Panc1 (cell line): Measurements from ENCODE around the gene RABGAP1.

Experiments
- POLR2AphosphoS5 ChIP-seq: IDR thresholded peaks from 2 replicates; pipeline ENCODE4 v1.6.1; 2012; ENCODE audit warnings: mild to moderate bottlenecking, low read depth, low read length, moderate library complexity
- REST ChIP-seq, 2 experiments: IDR thresholded peaks; 2 replicates each; pipeline ENCODE4 v1.6.1; 2011 to 2012; ENCODE audit warnings: low read depth in 2 of 2, control low read depth in 1 of 2, low read length in 1 of 2, mild to moderate bottlenecking in 1 of 2, moderate library complexity in 1 of 2; ENCODE audit not compliant: insufficient read depth in 1 of 2
- SIN3A ChIP-seq: IDR thresholded peaks from 2 replicates; pipeline ENCODE4 v1.6.1; 2012; ENCODE audit warnings: low read depth, mild to moderate bottlenecking, low read length, moderate library complexity, borderline replicate concordance; ENCODE audit not compliant: insufficient read depth
- TCF7L2 ChIP-seq: IDR thresholded peaks from 2 replicates; pipeline ENCODE4 v1.6.1; 2011; ENCODE audit warnings: mild to moderate bottlenecking, low read depth, low read length, inconsistent platforms
- TF ChIP-seq, protein P1 (sequence below): fragments of 450-650 bp; IDR thresholded peaks from 2 replicates; pipeline ENCODE4 v1.5.1; 2017; ENCODE audit warnings: mild to moderate bottlenecking

DNA sequence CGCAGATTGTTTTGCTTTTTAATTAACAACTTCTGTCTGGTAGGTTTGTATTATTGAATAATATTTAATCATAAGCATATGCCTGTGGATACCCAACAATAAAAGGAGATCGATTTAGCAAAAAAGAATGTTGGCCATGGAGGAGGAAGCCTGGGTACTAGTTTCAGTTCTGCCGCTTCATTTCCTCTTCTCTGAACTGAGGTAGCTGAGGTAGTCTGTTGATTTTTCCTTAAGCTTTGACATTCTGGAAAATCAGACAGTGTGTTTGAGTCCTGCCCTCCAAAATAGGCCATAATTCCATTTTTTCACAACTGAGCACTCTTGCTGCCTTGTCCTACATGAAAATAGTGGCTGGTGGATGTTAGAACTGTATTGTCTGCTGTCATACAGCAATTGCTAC lies 86.7 kb downstream of the RABGAP1 start:
- TF ChIP-seq, protein P1, sequence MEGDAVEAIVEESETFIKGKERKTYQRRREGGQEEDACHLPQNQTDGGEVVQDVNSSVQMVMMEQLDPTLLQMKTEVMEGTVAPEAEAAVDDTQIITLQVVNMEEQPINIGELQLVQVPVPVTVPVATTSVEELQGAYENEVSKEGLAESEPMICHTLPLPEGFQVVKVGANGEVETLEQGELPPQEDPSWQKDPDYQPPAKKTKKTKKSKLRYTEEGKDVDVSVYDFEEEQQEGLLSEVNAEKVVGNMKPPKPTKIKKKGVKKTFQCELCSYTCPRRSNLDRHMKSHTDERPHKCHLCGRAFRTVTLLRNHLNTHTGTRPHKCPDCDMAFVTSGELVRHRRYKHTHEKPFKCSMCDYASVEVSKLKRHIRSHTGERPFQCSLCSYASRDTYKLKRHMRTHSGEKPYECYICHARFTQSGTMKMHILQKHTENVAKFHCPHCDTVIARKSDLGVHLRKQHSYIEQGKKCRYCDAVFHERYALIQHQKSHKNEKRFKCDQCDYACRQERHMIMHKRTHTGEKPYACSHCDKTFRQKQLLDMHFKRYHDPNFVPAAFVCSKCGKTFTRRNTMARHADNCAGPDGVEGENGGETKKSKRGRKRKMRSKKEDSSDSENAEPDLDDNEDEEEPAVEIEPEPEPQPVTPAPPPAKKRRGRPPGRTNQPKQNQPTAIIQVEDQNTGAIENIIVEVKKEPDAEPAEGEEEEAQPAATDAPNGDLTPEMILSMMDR, result no peak
- TF ChIP-seq POLR2AphosphoS5, result no peak
- TF ChIP-seq REST (IDR thresholded peaks at IDR 0.05; ENCODE audit: insufficient read depth in 1 of 2, low read depth in 2 of 2, low read length in 1 of 2), result no peak
- no peak for TF ChIP-seq TCF7L2
- no peak for TF ChIP-seq SIN3A
